COLO668 (cell line): ENCODE data around the gene ATP1A1.
A peak's percentile ranks its signal among the peaks of the same experiment; 100 is the strongest.

Experiments used
- DNase-seq: peaks from one replicate; lab custom pipeline; 2025; ENCODE audit not compliant: unreplicated experiment; lab: John Stamatoyannopoulos, UW

The ATP1A1 gene

DNA sequence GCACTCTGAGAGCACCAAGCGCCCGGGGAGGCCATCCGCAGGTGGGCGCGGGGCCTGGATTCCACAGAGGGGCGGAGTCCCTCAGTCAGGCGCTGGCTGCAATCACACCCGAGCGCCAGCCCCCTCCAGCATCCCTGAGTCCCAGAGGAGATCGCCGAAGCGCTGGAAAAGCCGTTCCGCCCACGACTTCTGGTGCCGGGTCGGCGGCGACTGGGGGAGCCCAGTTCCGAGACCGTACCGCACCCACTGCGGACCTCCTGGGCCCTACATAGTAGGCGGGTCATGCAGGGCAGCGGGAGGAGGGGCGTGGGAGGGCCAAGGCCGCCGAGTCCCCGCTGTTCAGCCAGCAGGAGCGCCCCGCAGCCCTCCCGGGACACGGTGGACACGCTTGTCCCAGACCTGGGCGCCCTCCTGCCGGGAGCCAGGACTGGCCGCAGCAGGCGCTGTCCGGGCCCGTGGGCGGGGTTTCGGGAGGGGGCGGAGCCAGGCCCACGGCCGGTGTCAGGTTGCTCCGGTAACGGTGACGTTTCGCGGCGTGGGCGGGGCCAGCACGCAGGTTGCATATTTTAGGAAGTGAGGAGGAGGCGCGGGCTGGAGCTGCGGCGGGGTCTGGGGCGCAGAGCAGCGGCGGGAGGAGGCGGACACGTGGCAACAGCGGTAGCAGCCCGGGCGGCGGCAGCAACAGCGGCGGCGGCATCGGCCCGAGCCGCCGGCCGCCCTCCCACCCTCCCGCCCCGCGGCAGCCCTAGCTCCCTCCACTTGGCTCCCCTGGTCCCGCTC lies at the start of gene ATP1A1:
Gene ATP1A1, plus strand, starts transcription at position 594 of the 780 bp plus-strand sequence. CDS start 268 bp downstream, outside the sequence.
- peak; percentile 97 for DNase-seq

GRCh38 chr1:116323491-116323890 lies 49.6 kb upstream of the ATP1A1 start:
- peak; percentile 28 for DNase-seq

- DNase-seq, result no peak
Observed at GRCh38 chr1:116324411-116324810, 48.6 kb upstream of the ATP1A1 start.

DNA sequence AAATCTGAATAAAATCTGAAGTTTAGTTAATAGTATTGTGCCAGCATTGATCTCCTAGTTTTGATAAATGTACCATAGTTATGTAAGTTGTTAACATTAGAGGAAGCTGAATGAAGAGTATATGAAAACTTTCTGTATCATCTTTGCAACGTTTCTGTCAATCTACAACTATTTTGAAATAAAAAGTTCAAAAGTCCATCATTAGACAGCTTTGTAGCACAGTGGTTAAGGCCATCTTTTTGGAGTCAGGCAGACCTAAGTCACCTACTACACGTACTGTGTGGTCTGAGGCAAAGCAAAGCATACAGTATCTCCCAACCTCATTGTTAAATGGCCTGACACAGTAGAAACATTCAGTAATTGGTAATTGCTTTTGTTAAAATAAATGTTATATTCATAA lies 47.9 kb upstream of the ATP1A1 start:
- no peak for DNase-seq

GRCh38 chr1:116325922-116326321 lies 47.1 kb upstream of the ATP1A1 start:
- DNase-seq, result no peak

DNA sequence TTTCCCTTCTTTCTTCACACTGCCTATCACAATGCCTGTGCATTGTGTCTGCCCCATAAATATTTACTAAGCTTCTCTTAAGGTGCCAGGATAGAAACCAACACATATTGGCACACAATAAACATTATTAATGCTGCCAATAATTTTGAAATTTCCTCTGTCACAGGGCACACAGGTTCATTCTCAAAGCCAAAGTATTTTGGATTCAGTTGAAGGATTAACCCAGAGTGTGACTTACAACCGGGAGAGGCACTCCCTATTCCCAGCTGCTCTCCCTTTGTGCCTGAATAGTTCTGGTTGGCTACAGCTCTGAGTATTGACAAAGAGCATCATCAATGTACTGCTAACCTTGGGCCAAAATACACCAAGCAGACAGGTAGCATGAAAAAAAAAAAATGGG lies 46.6 kb upstream of the ATP1A1 start:
- DNase-seq, result peak; percentile 29

DNA sequence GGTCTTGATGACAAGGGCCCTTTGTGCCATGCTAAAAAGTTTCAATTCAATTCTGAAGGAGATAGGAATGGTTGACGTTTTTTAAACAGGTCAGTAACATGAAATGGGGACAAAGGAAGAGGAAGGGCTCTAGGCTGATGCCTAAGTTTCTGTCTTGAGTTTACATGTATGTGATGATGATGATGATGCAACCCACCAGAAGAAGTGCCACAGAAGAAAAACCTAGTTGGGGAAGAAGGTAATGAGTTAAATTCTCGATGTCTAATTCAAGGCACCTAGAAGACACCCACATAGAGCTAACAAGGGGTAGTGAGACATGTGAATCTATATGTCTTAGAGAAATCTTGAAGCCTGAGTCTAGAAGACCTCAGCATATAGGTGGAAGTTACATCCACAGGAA lies 44.4 kb upstream of the ATP1A1 start:
- no peak for DNase-seq

- peak; percentile 52 for DNase-seq
Observed at GRCh38 chr1:116329524-116330341, 43.3 kb upstream of the ATP1A1 start.

GRCh38 chr1:116330342-116330652 lies 42.7 kb upstream of the ATP1A1 start:
- DNase-seq, result peak; percentile 72

- no peak for DNase-seq
Observed at GRCh38 chr1:116330846-116331245, 42.2 kb upstream of the ATP1A1 start.

GRCh38 chr1:116331523-116331922 lies 41.5 kb upstream of the ATP1A1 start:
- DNase-seq, result no peak

DNA sequence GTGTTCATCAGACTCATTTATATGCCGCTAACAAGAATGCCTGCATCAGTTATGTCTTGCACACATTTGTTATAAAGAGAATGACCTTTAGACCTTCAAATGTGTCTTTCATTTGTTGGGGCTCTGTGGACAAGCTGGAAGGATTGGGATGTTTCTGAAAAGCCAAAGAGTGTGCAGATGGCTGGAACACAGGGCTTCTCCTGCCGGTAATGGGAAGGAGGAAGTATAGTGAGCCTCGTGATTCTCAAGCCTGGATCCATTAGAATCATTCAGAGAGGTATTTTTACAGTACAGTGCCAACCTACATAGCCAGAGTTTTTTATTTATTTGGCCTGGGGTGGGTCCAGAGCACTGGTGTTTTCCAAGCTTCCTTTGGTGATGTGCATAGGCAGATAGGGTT lies 40.6 kb upstream of the ATP1A1 start:
- DNase-seq, result no peak

- no peak for DNase-seq
Observed at GRCh38 chr1:116333171-116334014, 39.7 kb upstream of the ATP1A1 start.

DNA sequence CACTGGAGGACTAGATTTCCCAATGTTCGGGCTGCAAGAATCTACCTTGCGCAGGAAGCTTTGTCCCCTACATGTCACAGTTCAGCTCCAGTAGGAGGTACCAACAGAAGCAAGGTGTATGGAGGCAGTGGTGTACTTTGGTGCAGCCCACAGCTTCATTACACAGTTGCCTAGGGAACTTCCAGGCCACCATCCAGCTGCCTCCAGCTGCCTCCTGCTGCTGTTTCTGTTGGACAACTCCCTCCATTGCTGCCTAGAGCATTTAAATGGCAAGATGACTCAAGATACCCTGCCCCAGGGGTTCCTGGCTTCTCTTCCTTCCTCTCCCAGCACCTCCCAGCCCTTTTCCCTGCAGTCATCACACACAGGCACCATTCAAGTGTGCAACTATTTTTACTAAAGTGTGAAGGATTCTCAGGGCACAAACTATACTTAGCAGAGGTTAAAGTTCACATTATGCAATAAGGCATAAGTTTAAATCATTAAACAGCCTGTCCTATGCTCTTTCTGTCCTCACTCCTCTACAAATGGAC lies 39.0 kb upstream of the ATP1A1 start:
- DNase-seq, result peak; percentile 51

DNA sequence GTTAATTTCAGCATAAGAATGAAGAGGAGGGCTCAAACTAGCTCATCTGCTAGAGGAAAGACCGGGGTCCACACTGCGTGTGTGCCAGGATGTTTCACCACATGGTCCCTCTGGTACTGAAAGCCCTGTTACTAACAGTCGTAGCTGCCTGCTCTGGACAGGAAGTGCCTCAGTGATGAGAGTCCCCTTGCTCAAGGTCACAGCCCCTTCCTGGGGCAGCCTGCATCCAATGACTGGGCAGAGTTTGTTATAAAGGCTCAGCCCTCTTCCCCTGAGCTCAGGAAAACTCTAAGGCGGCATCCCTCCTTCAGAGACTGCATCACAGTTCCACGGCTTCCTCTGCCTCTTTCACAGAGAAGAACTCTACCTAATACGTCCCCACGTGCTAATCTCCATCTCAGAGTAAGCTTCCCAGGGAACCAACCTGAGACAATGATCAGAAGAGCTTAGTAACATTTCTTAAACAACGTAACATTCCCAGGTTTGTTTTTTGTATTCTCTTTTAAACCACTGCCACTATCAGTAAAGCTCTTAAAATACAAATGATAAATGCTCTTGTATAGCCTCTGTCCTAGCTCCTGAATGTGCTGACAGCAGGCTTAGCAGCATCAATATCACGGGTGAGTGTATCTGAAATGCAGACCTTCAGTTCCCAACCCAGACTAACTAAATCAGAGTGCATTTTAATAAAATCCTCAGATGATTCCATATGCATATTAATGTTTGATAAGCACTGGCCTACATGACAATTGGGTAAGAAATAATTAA lies 38.0 kb upstream of the ATP1A1 start:
- DNase-seq, result no peak

DNA sequence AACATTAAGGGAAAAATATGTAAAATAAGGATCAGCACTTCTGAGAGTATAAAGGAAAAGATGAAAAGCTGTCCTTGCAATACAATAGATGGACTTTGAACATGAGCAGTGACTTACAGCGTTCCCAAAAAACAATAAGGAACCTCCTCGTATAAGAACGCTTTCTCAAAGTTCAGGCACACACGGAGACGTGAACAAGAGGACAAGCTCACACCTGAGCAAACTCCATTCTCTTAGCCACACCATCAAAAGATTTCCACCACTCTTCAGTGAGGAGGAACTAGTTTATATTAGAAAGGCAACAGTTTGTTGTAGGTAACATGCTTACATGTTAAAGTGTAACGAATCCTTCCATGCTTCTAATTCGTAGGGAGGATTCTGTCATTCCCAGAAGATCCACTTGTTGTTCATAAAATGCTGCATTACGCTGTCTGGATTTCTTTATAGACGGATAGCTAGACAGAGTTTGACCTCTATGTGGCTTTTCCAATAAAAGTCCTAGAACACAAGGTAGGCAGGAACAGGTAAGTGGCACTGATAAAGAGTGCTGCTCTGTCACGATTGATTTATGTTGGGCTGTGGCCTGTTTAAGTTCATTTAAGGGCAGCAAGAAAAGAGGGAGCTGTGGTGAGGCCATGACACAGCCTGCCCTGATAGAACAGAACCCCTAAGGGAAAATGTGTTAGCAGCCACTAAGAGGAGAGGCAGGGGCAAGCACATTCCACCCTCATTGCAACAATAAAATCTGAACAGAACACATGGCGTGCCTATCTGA lies 37.0 kb upstream of the ATP1A1 start:
- no peak for DNase-seq

DNA sequence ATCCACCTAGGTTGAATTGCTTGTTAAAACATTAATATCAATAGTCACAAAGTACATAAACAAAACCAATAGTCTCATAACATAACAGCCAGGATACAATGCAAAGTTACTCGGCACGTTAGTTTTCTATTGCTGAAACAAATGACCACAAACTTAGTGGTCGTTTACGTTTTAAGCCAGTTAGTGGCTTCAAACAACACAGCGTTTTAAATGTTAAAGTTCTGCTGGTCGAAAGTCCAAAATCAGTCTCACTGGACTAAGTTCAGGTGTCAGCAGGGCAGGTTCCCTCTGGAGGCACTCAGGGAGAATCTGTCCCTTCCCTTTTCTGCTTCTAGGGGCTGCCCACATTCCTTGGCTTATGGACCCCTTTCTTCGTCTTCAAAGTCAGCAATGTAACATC lies 35.6 kb upstream of the ATP1A1 start:
- no peak for DNase-seq

DNA sequence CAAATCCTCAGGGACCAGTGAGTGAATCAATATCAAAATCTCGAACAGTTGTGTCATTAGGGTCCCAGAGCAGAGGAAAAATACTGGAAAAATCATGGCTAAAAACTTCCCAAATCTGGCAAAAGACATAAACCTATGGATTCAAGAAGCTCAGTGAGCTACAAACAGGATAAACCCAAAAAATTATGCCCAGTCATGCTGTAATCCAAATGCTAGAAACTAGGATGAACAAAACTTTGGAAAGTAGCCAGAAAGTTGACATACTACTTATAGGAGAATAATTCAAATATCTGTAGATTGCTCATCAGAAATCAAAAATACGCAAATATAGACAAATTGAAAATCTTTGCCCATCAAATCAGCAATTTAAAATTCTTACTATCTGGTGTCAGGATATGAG lies 34.6 kb upstream of the ATP1A1 start:
- DNase-seq, result no peak

- DNase-seq, result no peak
Observed at GRCh38 chr1:116340506-116341231, 32.4 kb upstream of the ATP1A1 start.
